GM12878 (cell line): ENCODE results near the gene DMRT1. TPM values are rescaled to one million over a fixed set of nuclear protein-coding genes. Genes with fewer than 3 reads are reported as not detected.
A peak's percentile ranks its signal among the peaks of the same experiment; 100 is the strongest.

ENCODE experiments used
- ATAC-seq: fragments of 200-7000 bp; cut with Tn5 transposase; 3 replicates; pipeline ENCODE4 v1.9.1; 2020; ENCODE audit warnings: mild to moderate bottlenecking, moderate library complexity
- BruUV-seq: library from RNA; stranded (reverse); fragments of 400-500 nt; replicated peaks from 2 replicates; lab custom pipeline; 2021; lab: Mats Ljungman, UMichigan
- CTCF ChIA-PET: fragments of 300-600 bp; sonication (Branson Sonifier 250); formaldehyde crosslinking; extraction: SDS; loops from one replicate; lab custom pipeline; 2021; ENCODE audit warnings: inconsistent platforms; lab: Yijun Ruan, JAX
- POLR2A ChIA-PET: fragments of 350-600 bp; formaldehyde crosslinking; extraction: SDS; loops from one replicate; lab custom pipeline; 2021; ENCODE audit warnings: inconsistent platforms; lab: Charles Lee
- RAD21 ChIA-PET: fragments of 300-600 bp; sonication (Branson Sonifier 250); formaldehyde crosslinking; loops from one replicate; lab custom pipeline; 2023; ENCODE audit warnings: antibody characterized with exemption; ENCODE audit not compliant: unreplicated experiment; lab: Charles Lee
- SMC1A ChIA-PET: fragments of 300-600 bp; sonication (Branson Sonifier 250); formaldehyde crosslinking; loops from one replicate; lab custom pipeline; 2023; ENCODE audit not compliant: unreplicated experiment, uncharacterized antibody; lab: Charles Lee
- DNase-seq: peaks from one replicate; pipeline ENCODE4 v3.0.0-alpha.2; 2011; ENCODE audit warnings: low read depth, low spot score
- FAIRE-seq: peaks from 3 replicates; lab custom pipeline; 2011; peaks lifted over from hg19 to GRCh38; lab: Jason Lieb, UNC
- H2AFZ ChIP-seq: 2 replicates; pipeline ENCODE4 v1.6.0; 2011; ENCODE audit warnings: low read depth, low read length, control low read depth; ENCODE audit not compliant: control insufficient read depth
- H3K27ac ChIP-seq: 2 replicates; pipeline ENCODE4 v1.5.1; 2011; ENCODE audit warnings: control low read depth; ENCODE audit not compliant: control insufficient read depth, insufficient read depth
- H3K27me3 ChIP-seq, 2 experiments: replicated peaks in 1 of 2; 2 replicates each; pipeline versions ENCODE4 v1.6.0 to v1.6.1; 2011; ENCODE audit warnings: low read length in 1 of 2; ENCODE audit not compliant: control insufficient read depth in 2 of 2, insufficient read depth in 2 of 2
- H3K36me3 ChIP-seq, 2 experiments: 2 replicates each; pipeline ENCODE4 v1.5.1; 2011; ENCODE audit warnings: low read length in 1 of 2; ENCODE audit not compliant: control insufficient read depth in 2 of 2, insufficient read depth in 2 of 2
- H3K4me1 ChIP-seq: 2 replicates; pipeline ENCODE4 v1.6.1; 2011; ENCODE audit warnings: mild to moderate bottlenecking, low read length, moderate library complexity, mixed read lengths; ENCODE audit not compliant: control insufficient read depth, insufficient read depth
- H3K4me2 ChIP-seq: 2 replicates; pipeline ENCODE4 v1.6.0; 2011; ENCODE audit warnings: control low read depth; ENCODE audit not compliant: control insufficient read depth, insufficient read depth
- H3K4me3 ChIP-seq: fragments of 200-600 bp; sonication (generic); 2 replicates; pipeline ENCODE4 v1.5.1; 2016
- H3K79me2 ChIP-seq: 2 replicates; pipeline ENCODE4 v1.6.0; 2011; ENCODE audit warnings: low read length; ENCODE audit not compliant: control insufficient read depth, insufficient read depth
- H3K9ac ChIP-seq: 2 replicates; pipeline ENCODE4 v1.8.0; 2011; ENCODE audit warnings: low read length, control low read depth, mixed read lengths; ENCODE audit not compliant: control insufficient read depth, insufficient read depth
- H3K9me3 ChIP-seq: replicated peaks from 3 replicates; pipeline ENCODE4 v1.5.1; 2011; ENCODE audit warnings: mild to moderate bottlenecking, low read length; ENCODE audit not compliant: control insufficient read depth, insufficient read depth
- H4K20me1 ChIP-seq: 2 replicates; pipeline ENCODE4 v1.6.0; 2011; ENCODE audit not compliant: control insufficient read depth, insufficient read depth
- ATF2 ChIP-seq: IDR thresholded peaks from 2 replicates; pipeline ENCODE4 v1.6.1; 2012; ENCODE audit warnings: low read length, inconsistent platforms
- CEBPB ChIP-seq, 2 experiments: fragments of 150-350 bp in 1 of 2; IDR thresholded peaks; 2 replicates each; pipeline ENCODE4 v1.6.1; 2012 to 2014; ENCODE audit warnings: low read depth in 2 of 2, low read length in 2 of 2, borderline replicate concordance in 1 of 2, inconsistent platforms in 1 of 2
- CREB1 ChIP-seq: IDR thresholded peaks from 2 replicates; pipeline ENCODE4 v1.6.1; 2012; ENCODE audit warnings: low read depth, mild to moderate bottlenecking, inconsistent platforms
- GATAD2B ChIP-seq: fragments of 450-650 bp; conservative IDR thresholded peaks from 2 replicates; pipeline ENCODE4 v1.6.1; 2017; ENCODE audit warnings: low read depth, mild to moderate bottlenecking, moderate library complexity
- NR2F1 ChIP-seq: fragments of 450-650 bp; conservative IDR thresholded peaks from 2 replicates; pipeline ENCODE4 v1.6.1; 2017; ENCODE audit warnings: mild to moderate bottlenecking
- ZBTB4 ChIP-seq: fragments of 450-650 bp; formaldehyde crosslinking; IDR thresholded peaks from 2 replicates; pipeline ENCODE4 v1.4.0; 2022; ENCODE audit warnings: mild to moderate bottlenecking, moderate library complexity
- ZNF24 ChIP-seq: fragments of 450-650 bp; IDR thresholded peaks from 2 replicates; pipeline ENCODE4 v1.6.1; 2017; ENCODE audit warnings: antibody characterized with exemption, mild to moderate bottlenecking
- ZSCAN29 ChIP-seq: fragments of 450-650 bp; IDR thresholded peaks from 2 replicates; pipeline ENCODE4 v1.6.1; 2017; ENCODE audit warnings: mild to moderate bottlenecking, moderate library complexity
- WGBS: methylation state at CpG from one replicate; pipeline ENCODE4 v1.1.6; 2016; ENCODE audit warnings: low lambda C conversion rate; ENCODE audit not compliant: insufficient replicate concordance, insufficient coverage; ENCODE audit errors: missing lambda C conversion rate; 5-methylcytosine and 5-hydroxymethylcytosine counted together
- in situ Hi-C: fragments of 300-500 bp; cut with MboI; formaldehyde crosslinking; loops from 9 replicates; pipeline ENCODE4 v1.14.3; 2018; ENCODE audit warnings: mixed read lengths
- intact Hi-C: fragments of 100-400 bp; cut with micrococcal nuclease; formaldehyde crosslinking; loops from one replicate; pipeline ENCODE4 v1.14.2; 2022; ENCODE audit not compliant: unreplicated experiment
- polyA plus RNA-seq, 11 experiments: library from polyadenylated mRNA; depleted of rRNA in 4 of 11; unstranded in 6 of 11; stranded (reverse) in 5 of 11; fragments of >200 nt; fragmentation: Nextera tagmentation in 4 of 11; fragmentation: Illumina TruSeq in 1 of 11; extraction: Ambion mirVana in 4 of 11; extraction: Trizol in 1 of 11; gene quantifications; 1 replicate in 1 of 11; 2 replicates in 10 of 11; pipeline versions ENCODE4 v1.2.1 to v1.2.3, GENCODE V29; 2011 to 2016; ENCODE audit warnings: inconsistent platforms in 2 of 11, missing spikeins in 2 of 11, low read depth in 1 of 11
- total RNA-seq, 4 experiments: library from RNA; depleted of rRNA in 3 of 4; stranded (reverse); fragments of >200 nt in 3 of 4; fragmentation: Illumina TruSeq in 1 of 4; extraction: Trizol in 1 of 4; gene quantifications; 2 replicates each; pipeline versions ENCODE4 v1.2.1 to v1.2.3, GENCODE V29; 2013 to 2021

Gene DMRT1
- total and polyA plus RNA-seq, 10 of the 15 experiments (the other 5 are each of a cell fraction or from before 2014, with no cell fraction given) = 0.06 to 1.9 (median 0.24) TPM

DNA sequence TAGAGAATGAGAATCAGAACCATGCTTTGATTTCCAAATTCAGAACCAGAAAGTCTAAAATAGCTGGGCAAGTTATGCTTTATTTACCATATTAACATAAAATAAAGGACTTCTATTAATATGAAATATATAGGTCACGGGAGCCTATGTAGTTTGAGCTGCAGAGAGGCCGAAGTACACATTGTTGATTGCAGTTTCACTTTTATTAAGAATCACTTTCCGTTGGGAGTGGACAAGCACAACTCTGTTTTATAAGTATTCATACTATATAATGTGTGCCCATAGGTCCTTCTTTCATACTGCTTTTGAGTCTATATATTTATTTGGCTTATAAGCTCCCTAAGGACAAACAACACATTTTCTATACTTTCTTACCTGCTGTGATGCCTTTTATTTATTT, 76.2 kb downstream of the DMRT1 start:
- TF ChIP-seq NR2F1 (no peak), CEBPB (IDR thresholded peaks at IDR 0.05; ENCODE audit: borderline replicate concordance in 1 of 2, low read depth in 2 of 2, low read length in 2 of 2) (no peak), GATAD2B (no peak), ZNF24 (0 out of 2 replicates have a peak, but pooled peaks have one; percentile 43), ZSCAN29 (no peak)

DNA sequence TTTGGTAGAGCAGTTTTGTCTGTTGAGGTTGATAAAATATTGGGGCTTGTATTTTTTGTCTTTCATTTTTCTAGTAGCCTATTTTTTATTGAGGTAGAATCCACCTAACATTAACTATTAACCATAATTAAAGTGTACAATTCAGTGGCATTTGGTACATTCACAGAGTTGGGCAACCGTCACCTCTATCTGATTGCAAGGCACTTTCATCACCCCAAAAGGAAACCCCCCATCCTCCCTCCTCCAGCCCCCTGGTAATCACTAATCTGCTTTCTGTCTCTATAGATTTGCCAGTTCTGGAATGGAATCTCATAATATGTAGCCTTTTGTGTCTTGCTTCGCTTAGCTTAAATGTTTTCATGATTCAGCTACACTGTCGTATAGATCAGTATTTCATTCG, 79.4 kb downstream of the DMRT1 start:
- Histone ChIP-seq H4K20me1 (no peaks in the 10 kb centered on the region), H3K27me3 (no peaks in the 10 kb centered on the region), H3K4me3 (no peak overlapping the region), H3K79me2 (no peaks in the 10 kb centered on the region), H3K9ac (no peak overlapping the region), H3K4me2 (no peak overlapping the region), H3K27ac (no peak overlapping the region), H3K4me1 (no peaks in the 10 kb centered on the region), H3K9me3 (no peaks in the 10 kb centered on the region), H2AFZ (no peak overlapping the region), H3K36me3 (no peaks in the 10 kb centered on the region)
- CTCF ChIA-PET = no interaction called here
- POLR2A ChIA-PET = no interaction called here
- in situ Hi-C loops = no loop called here
- intact Hi-C loops = no loop called here
- RAD21 ChIA-PET = no interaction called here
- WGBS = 14% methylated on average over 4 of the region's 4 CpGs
- DNase-seq = no peak
- SMC1A ChIA-PET = interaction anchor here (0.6 kb wide), 1 partner anchor 11 kb away, joined by 3 read pairs; no protein-coding TSS in a partner anchor
- BruUV-seq = no TSS peak
- no peak for FAIRE-seq
- no peak for ATAC-seq
- TF ChIP-seq ATF2 (no peak), ZBTB4 (no peak), CREB1 (no peak)

More for the DNA sequence above, 76.2 kb downstream of the DMRT1 start:
- no peaks in the 10 kb centered on the region for H3K36me3 ChIP-seq
- ChIA-PET CTCF (interaction anchor here (0.6 to 3.8 kb wide), 8 partner anchors 10 to 406 kb away, joined by 3 to 35 read pairs (median 4); no protein-coding TSS in a partner anchor), POLR2A (interaction anchor here (0.7 kb wide), 1 partner anchor 415 kb away, joined by 4 read pairs; no protein-coding TSS in a partner anchor), RAD21 (interaction anchor here (1.1 to 1.2 kb wide), 2 partner anchors 18 to 22 kb away, joined by 3 to 4 read pairs; no protein-coding TSS in a partner anchor), SMC1A (interaction anchor here (0.7 to 3.4 kb wide), 6 partner anchors 8 to 87 kb away, joined by 3 to 19 read pairs (median 4); no protein-coding TSS in a partner anchor)
- H3K4me3 ChIP-seq = no peak overlapping the region
- WGBS = 33% methylated on average over 3 of the region's 3 CpGs
- no peak overlapping the region for H3K4me2 ChIP-seq
- H3K27me3 ChIP-seq = no peaks in the 10 kb centered on the region
- H3K27ac ChIP-seq = no peak overlapping the region
- in situ Hi-C loops (no loop called here), intact Hi-C loops (no loop called here)
- H3K9ac ChIP-seq = no peak overlapping the region
- no peak for DNase-seq
- no peak for FAIRE-seq
- H3K79me2 ChIP-seq = no peaks in the 10 kb centered on the region
- H3K9me3 ChIP-seq = no peaks in the 10 kb centered on the region
- no peak overlapping the region for H2AFZ ChIP-seq
- no peaks in the 10 kb centered on the region for H3K4me1 ChIP-seq
- no TSS peak for BruUV-seq
- ATAC-seq = peak; percentile 77
- H4K20me1 ChIP-seq = no peaks in the 10 kb centered on the region
